ENCODE results near the gene PIR. TPM values are rescaled to one million over a fixed set of nuclear protein-coding genes. Genes with fewer than 3 reads are reported as not detected.

Gene PIR
- total and polyA plus RNA-seq, 2 donors (not counting 3 experiments of a cell fraction or from before 2014, with no cell fraction given): 89.0 to 108 TPM

- Histone ChIP-seq H3K27ac (ENCODE audit: insufficient read depth, low read depth, low read length) (no peak overlapping the region), H3K36me3 (ENCODE audit: control insufficient read depth in 2 of 2, extremely low read depth in 1 of 2, insufficient read depth in 2 of 2, low read length in 2 of 2) (no peaks in the 10 kb centered on the region), H3K79me2 (ENCODE audit: control insufficient read depth, insufficient read depth, low read length) (peaks cover 26% of the 10 kb centered on the region), H2AFZ (ENCODE audit: low read depth, low read length) (no peak overlapping the region), H3K9ac (replicated peaks; ENCODE audit: extremely low read depth, insufficient read depth, low read length) (no peak overlapping the region), H3K9me3 (replicated peaks; ENCODE audit: control insufficient read depth, insufficient read depth, low read length) (no peaks in the 10 kb centered on the region), H3K4me2 (ENCODE audit: insufficient read depth, low read length) (no peak overlapping the region), H3K4me3 (replicated peaks in 1 of 3; ENCODE audit: insufficient read depth in 1 of 3, low read depth in 1 of 3, low read length in 3 of 3) (no peak overlapping the region), H3K27me3 (ENCODE audit: control insufficient read depth in 2 of 2, insufficient read depth in 2 of 2, low read length in 2 of 2) (no peaks in the 10 kb centered on the region), H3K9me1 (replicated peaks; ENCODE audit: control insufficient read depth, extremely low read depth, insufficient read depth, low read length) (no peaks in the 10 kb centered on the region), H3K4me1 (ENCODE audit: control insufficient read depth, extremely low read depth, insufficient read depth, low read length) (peaks cover 48% of the 10 kb centered on the region), H4K20me1 (replicated peaks; ENCODE audit: control insufficient read depth, extremely low read depth, insufficient read depth, low read length) (no peaks in the 10 kb centered on the region)
- POLR2A ChIA-PET: no interaction called here
- BruUV-seq (replicated peaks): no TSS peak
- FAIRE-seq: peak; percentile 18
- peak; percentile 79 for DNase-seq (ENCODE audit: low read depth, low spot score)
- dilution Hi-C loops (cut with MboI; ENCODE audit: extremely low pct_ligation_motif_present, low sequenced_read_pairs) (no loop called here), intact Hi-C loops (cut with micrococcal nuclease) (loop anchor here (1.0 to 5.0 kb wide), 4 partner anchors 18 to 149 kb away; no protein-coding TSS in a partner anchor)
- CTCF ChIA-PET: interaction anchor here (0.7 to 1.7 kb wide), 6 partner anchors 15 to 67 kb away, joined by 4 to 14 read pairs (median 4); no protein-coding TSS in a partner anchor
- TF ChIP-seq POLR2A (IDR thresholded peaks at IDR 0.05; ENCODE audit: low read depth, low read length) (no peak), FOS (IDR thresholded peaks at IDR 0.05; ENCODE audit: borderline replicate concordance, insufficient read depth, low read length) (no peak), MYC (IDR thresholded peaks at IDR 0.05; ENCODE audit: low read depth, low read length) (no peak), MAX (IDR thresholded peaks at IDR 0.05; ENCODE audit: insufficient read depth, insufficient read length) (no peak)
- TF ChIP-seq, protein P1, sequence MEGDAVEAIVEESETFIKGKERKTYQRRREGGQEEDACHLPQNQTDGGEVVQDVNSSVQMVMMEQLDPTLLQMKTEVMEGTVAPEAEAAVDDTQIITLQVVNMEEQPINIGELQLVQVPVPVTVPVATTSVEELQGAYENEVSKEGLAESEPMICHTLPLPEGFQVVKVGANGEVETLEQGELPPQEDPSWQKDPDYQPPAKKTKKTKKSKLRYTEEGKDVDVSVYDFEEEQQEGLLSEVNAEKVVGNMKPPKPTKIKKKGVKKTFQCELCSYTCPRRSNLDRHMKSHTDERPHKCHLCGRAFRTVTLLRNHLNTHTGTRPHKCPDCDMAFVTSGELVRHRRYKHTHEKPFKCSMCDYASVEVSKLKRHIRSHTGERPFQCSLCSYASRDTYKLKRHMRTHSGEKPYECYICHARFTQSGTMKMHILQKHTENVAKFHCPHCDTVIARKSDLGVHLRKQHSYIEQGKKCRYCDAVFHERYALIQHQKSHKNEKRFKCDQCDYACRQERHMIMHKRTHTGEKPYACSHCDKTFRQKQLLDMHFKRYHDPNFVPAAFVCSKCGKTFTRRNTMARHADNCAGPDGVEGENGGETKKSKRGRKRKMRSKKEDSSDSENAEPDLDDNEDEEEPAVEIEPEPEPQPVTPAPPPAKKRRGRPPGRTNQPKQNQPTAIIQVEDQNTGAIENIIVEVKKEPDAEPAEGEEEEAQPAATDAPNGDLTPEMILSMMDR (IDR thresholded peaks at IDR 0.05; ENCODE audit: extremely low read depth in 1 of 2, insufficient read depth in 1 of 2, low read depth in 1 of 2, low read length in 2 of 2): peak; percentile 58 to 60
Observed at GRCh38 chrX:15497865-15498264, 4.7 kb upstream of the PIR start.

- dilution Hi-C loops (cut with MboI; ENCODE audit: extremely low pct_ligation_motif_present, low sequenced_read_pairs): no loop called here
- intact Hi-C loops (cut with micrococcal nuclease): loop anchor here (5.0 kb wide), 2 partner anchors 50 to 150 kb away; no protein-coding TSS in a partner anchor
Observed at GRCh38 chrX:15496824-15497223, 3.7 kb upstream of the PIR start.

More at GRCh38 chrX:15496824-15497223, 3.7 kb upstream of the PIR start:
- H3K9me1 ChIP-seq (replicated peaks; ENCODE audit: control insufficient read depth, extremely low read depth, insufficient read depth, low read length): no peaks in the 10 kb centered on the region
- no peaks in the 10 kb centered on the region for H4K20me1 ChIP-seq (replicated peaks; ENCODE audit: control insufficient read depth, extremely low read depth, insufficient read depth, low read length)
- peaks cover 47% of the 10 kb centered on the region for H3K4me1 ChIP-seq (ENCODE audit: control insufficient read depth, extremely low read depth, insufficient read depth, low read length)
- H3K27me3 ChIP-seq (ENCODE audit: control insufficient read depth in 2 of 2, insufficient read depth in 2 of 2, low read length in 2 of 2): no peaks in the 10 kb centered on the region
- peak overlapping the region; percentile 55 for H2AFZ ChIP-seq (ENCODE audit: low read depth, low read length)
- no TSS peak for BruUV-seq (replicated peaks)
- ChIA-PET CTCF (no interaction called here), POLR2A (no interaction called here)
- peaks cover 26% of the 10 kb centered on the region for H3K79me2 ChIP-seq (ENCODE audit: control insufficient read depth, insufficient read depth, low read length)
- FAIRE-seq: no peak
- DNase-seq (ENCODE audit: low read depth, low spot score): peak; percentile 34
- H3K4me2 ChIP-seq (ENCODE audit: insufficient read depth, low read length): peak overlapping the region; percentile 72
- TF ChIP-seq MYC (IDR thresholded peaks at IDR 0.05; ENCODE audit: low read depth, low read length) (no peak), MAX (IDR thresholded peaks at IDR 0.05; ENCODE audit: insufficient read depth, insufficient read length) (no peak), POLR2AphosphoS5 (IDR thresholded peaks at IDR 0.05; ENCODE audit: insufficient read depth, low read depth, low read length) (no peak), JUN (IDR thresholded peaks at IDR 0.05; ENCODE audit: borderline replicate concordance, insufficient read depth, insufficient read length, low read depth) (no peak), FOS (IDR thresholded peaks at IDR 0.05; ENCODE audit: borderline replicate concordance, insufficient read depth, low read length) (no peak), EZH2 (IDR thresholded peaks at IDR 0.05; ENCODE audit: borderline replicate concordance, low read depth, low read length, severe bottlenecking) (no peak), POLR2A (IDR thresholded peaks at IDR 0.05; ENCODE audit: low read depth, low read length) (no peak), GATA2 (IDR thresholded peaks at IDR 0.05; ENCODE audit: insufficient read depth, insufficient read length, low read depth, low read length) (no peak)
- TF ChIP-seq, protein P1 (IDR thresholded peaks at IDR 0.05; ENCODE audit: extremely low read depth in 1 of 2, insufficient read depth in 1 of 2, low read depth in 1 of 2, low read length in 2 of 2): no peak
- no peaks in the 10 kb centered on the region for H3K36me3 ChIP-seq (ENCODE audit: control insufficient read depth in 2 of 2, extremely low read depth in 1 of 2, insufficient read depth in 2 of 2, low read length in 2 of 2)
- H3K4me3 ChIP-seq (replicated peaks in 1 of 3; ENCODE audit: insufficient read depth in 1 of 3, low read depth in 1 of 3, low read length in 3 of 3): no peak overlapping the region
- peak overlapping the region; percentile 50 for H3K27ac ChIP-seq (ENCODE audit: insufficient read depth, low read depth, low read length)
- peak overlapping the region; percentile 11 for H3K9ac ChIP-seq (replicated peaks; ENCODE audit: extremely low read depth, insufficient read depth, low read length)
- H3K9me3 ChIP-seq (replicated peaks; ENCODE audit: control insufficient read depth, insufficient read depth, low read length): no peaks in the 10 kb centered on the region
